GM23338 (cell line): Measurements from ENCODE around the gene CBFA2T3. TPM values are rescaled to one million over a fixed set of nuclear protein-coding genes. Genes with fewer than 3 reads are reported as not detected.

Experiments
- ATAC-seq: fragments of 200-7000 bp; cut with Tn5 transposase; 3 replicates; pipeline ENCODE4 v1.9.1; 2020
- DNase-seq: peaks from one replicate; pipeline ENCODE4 v3.0.0-alpha.2; 2015; ENCODE audit warnings: low spot score
- H2AFZ ChIP-seq: fragments of 200-600 bp; sonication (generic); 2 replicates; pipeline ENCODE4 v1.8.0; 2016; ENCODE audit warnings: antibody characterized with exemption, mild to moderate bottlenecking, moderate library complexity
- H3F3A ChIP-seq: fragments of 200-600 bp; sonication (generic); replicated peaks from 2 replicates; pipeline ENCODE4 v1.8.0; 2017; ENCODE audit warnings: antibody characterized with exemption, mixed run types, low read depth
- H3K27ac ChIP-seq: fragments of 200-600 bp; sonication (generic); 2 replicates; pipeline ENCODE4 v1.6.1; 2016; ENCODE audit warnings: low read depth
- H3K27me3 ChIP-seq: fragments of 200-600 bp; sonication (generic); 2 replicates; pipeline ENCODE4 v1.8.0; 2016; ENCODE audit warnings: mild to moderate bottlenecking, mixed run types, moderate library complexity; ENCODE audit not compliant: insufficient read depth
- H3K36me3 ChIP-seq: fragments of 200-600 bp; sonication (generic); 2 replicates; pipeline ENCODE4 v1.8.0; 2016; ENCODE audit warnings: mild to moderate bottlenecking; ENCODE audit not compliant: insufficient read depth
- H3K4me1 ChIP-seq: fragments of 200-600 bp; sonication (generic); 2 replicates; pipeline ENCODE4 v1.8.0; 2016; ENCODE audit warnings: mild to moderate bottlenecking, moderate library complexity; ENCODE audit not compliant: insufficient read depth
- H3K4me2 ChIP-seq: fragments of 200-600 bp; sonication (generic); 2 replicates; pipeline ENCODE4 v1.7.1; 2017; ENCODE audit warnings: mixed run types
- H3K4me3 ChIP-seq: fragments of 200-600 bp; sonication (generic); 2 replicates; pipeline ENCODE4 v1.6.1; 2016; ENCODE audit warnings: mixed run types
- H3K79me2 ChIP-seq: fragments of 200-600 bp; sonication (generic); replicated peaks from 2 replicates; pipeline ENCODE4 v1.8.0; 2017; ENCODE audit warnings: mild to moderate bottlenecking; ENCODE audit not compliant: insufficient read depth
- H3K9me2 ChIP-seq: fragments of 200-600 bp; sonication (generic); 2 replicates; pipeline ENCODE4 v1.8.0; 2017; ENCODE audit not compliant: insufficient read depth
- H4K20me1 ChIP-seq: fragments of 200-600 bp; sonication (generic); replicated peaks from 2 replicates; pipeline ENCODE4 v1.8.0; 2017; ENCODE audit warnings: mild to moderate bottlenecking; ENCODE audit not compliant: insufficient read depth
- H3K27ac Mint-ChIP-seq: 2 replicates; pipeline ENCODE4 v1.8.0; 2020; ENCODE audit warnings: inconsistent platforms, mild to moderate bottlenecking, moderate library complexity, mixed read lengths
- H3K27me3 Mint-ChIP-seq: 3 replicates; pipeline ENCODE4 v1.8.0; 2022; ENCODE audit warnings: low read depth, mild to moderate bottlenecking, moderate library complexity, mixed read lengths, inconsistent platforms; ENCODE audit not compliant: insufficient read depth, poor library complexity
- H3K36me3 Mint-ChIP-seq: 3 replicates; pipeline ENCODE4 v1.8.0; 2021; ENCODE audit warnings: low read depth, mild to moderate bottlenecking, inconsistent platforms, moderate library complexity, mixed read lengths
- H3K4me1 Mint-ChIP-seq: 3 replicates; pipeline ENCODE4 v1.8.0; 2020; ENCODE audit warnings: mild to moderate bottlenecking, inconsistent platforms, mixed read lengths
- H3K4me3 Mint-ChIP-seq: 3 replicates; pipeline ENCODE4 v1.8.0; 2021; ENCODE audit warnings: moderate library complexity, mild to moderate bottlenecking, inconsistent platforms, mixed read lengths
- H3K9me3 Mint-ChIP-seq: 3 replicates; pipeline ENCODE4 v1.8.0; 2020; ENCODE audit warnings: moderate library complexity, mild to moderate bottlenecking, inconsistent platforms, mixed read lengths
- CREB1 ChIP-seq: fragments of 250-450 bp; sonication (Bioruptor Pico); IDR thresholded peaks from 2 replicates; pipeline ENCODE4 v1.5.0; 2020; ENCODE audit warnings: low read depth, mild to moderate bottlenecking, moderate library complexity
- CTCF ChIP-seq, 2 experiments: fragments of 200-600 bp in 1 of 2; sonication (generic) in 1 of 2; conservative IDR thresholded peaks; 2 replicates each; pipeline versions ENCODE4 v1.5.1 to v1.6.1; 2016 to 2017; ENCODE audit warnings: antibody characterized with exemption in 2 of 2, low read depth in 2 of 2, mild to moderate bottlenecking in 2 of 2, moderate library complexity in 1 of 2
- ETS1 ChIP-seq: IDR thresholded peaks from 2 replicates; pipeline ENCODE4 v1.6.1; 2016; ENCODE audit warnings: antibody characterized with exemption
- EZH2 ChIP-seq: fragments of 200-600 bp; sonication (generic); IDR thresholded peaks from one replicate; pipeline ENCODE4 v1.8.0; 2017; ENCODE audit warnings: antibody characterized with exemption, mild to moderate bottlenecking, low read depth; ENCODE audit not compliant: unreplicated experiment
- EZH2phosphoT487 ChIP-seq: fragments of 200-600 bp; sonication (generic); IDR thresholded peaks from one replicate; pipeline ENCODE4 v1.8.1; 2018; ENCODE audit warnings: antibody characterized with exemption; ENCODE audit not compliant: unreplicated experiment
- JUNB ChIP-seq: IDR thresholded peaks from one replicate; pipeline ENCODE4 v1.6.1; 2016; ENCODE audit warnings: antibody characterized with exemption; ENCODE audit not compliant: unreplicated experiment
- NANOG ChIP-seq: IDR thresholded peaks from 2 replicates; pipeline ENCODE4 v1.6.1; 2016; ENCODE audit warnings: antibody characterized with exemption, borderline replicate concordance
- POLR2AphosphoS5 ChIP-seq: IDR thresholded peaks from 2 replicates; pipeline ENCODE4 v1.6.1; 2016; ENCODE audit warnings: antibody characterized with exemption, low read depth
- REST ChIP-seq: IDR thresholded peaks from one replicate; pipeline ENCODE4 v1.6.1; 2018; ENCODE audit warnings: antibody characterized with exemption; ENCODE audit not compliant: unreplicated experiment
- STAT1 ChIP-seq: IDR thresholded peaks from one replicate; pipeline ENCODE4 v1.6.1; 2016; ENCODE audit warnings: antibody characterized with exemption; ENCODE audit not compliant: unreplicated experiment
- ZNF114 ChIP-seq: fragments of 250-450 bp; sonication (Bioruptor Pico); IDR thresholded peaks from 2 replicates; pipeline ENCODE4 v1.5.0; 2020; ENCODE audit warnings: mild to moderate bottlenecking, moderate library complexity
- ZNF331 ChIP-seq: fragments of 250-450 bp; sonication (Bioruptor Pico); IDR thresholded peaks from 2 replicates; pipeline ENCODE4 v1.5.0; 2020; ENCODE audit warnings: low read depth, mild to moderate bottlenecking, moderate library complexity
- ZNF462 ChIP-seq: fragments of 250-450 bp; sonication (Bioruptor Pico); IDR thresholded peaks from 2 replicates; pipeline ENCODE4 v1.5.0; 2020; ENCODE audit warnings: mild to moderate bottlenecking, moderate library complexity
- polyA plus RNA-seq: library from polyadenylated mRNA; unstranded; fragments of >200 nt; fragmentation: Nextera tagmentation; extraction: Ambion mirVana; gene quantifications from 2 replicates; pipeline ENCODE4 v1.2.1, GENCODE V29; 2016
- total RNA-seq: library from RNA; depleted of rRNA; stranded (reverse); fragments of >200 nt; shearing (Covaris generic); gene quantifications from 2 replicates; pipeline ENCODE4 v1.2.3, GENCODE V29; 2014

The CBFA2T3 gene
- total and polyA plus RNA-seq, 2 experiments from 2014 or later: 0.87 to 1.5 TPM

GRCh38 chr16:88838566-88838965, 138.4 kb downstream of the CBFA2T3 start (continued):
- TF ChIP-seq ZNF462 (CRISPR knock-in tag) (no peak), NANOG (no peak)

GRCh38 chr16:88837806-88838205, 139.2 kb downstream of the CBFA2T3 start:
- Histone ChIP-seq H3K4me1 (no peaks in the 10 kb centered on the region), H3K36me3 (no peaks in the 10 kb centered on the region; the same call in 1 of the 2 replicates), H3K79me2 (no peaks in the 10 kb centered on the region), H4K20me1 (no peaks in the 10 kb centered on the region), H3K27me3 (no peaks in the 10 kb centered on the region), H2AFZ (no peak overlapping the region), H3K4me3 (no peak overlapping the region), H3K4me2 (no peak overlapping the region), H3K9me2 (no peaks in the 10 kb centered on the region), H3K27ac (no peak overlapping the region), H3F3A (no peaks in the 10 kb centered on the region)
- Mint-ChIP-seq H3K4me1 (no peaks in the 10 kb centered on the region), H3K4me3 (no peak overlapping the region), H3K27me3 (peaks cover 11% of the 10 kb centered on the region), H3K27ac (no peak overlapping the region), H3K9me3 (no peaks in the 10 kb centered on the region), H3K36me3 (peaks cover 8% of the 10 kb centered on the region)
- ATAC-seq: no peak
- no peak for DNase-seq
- TF ChIP-seq ZNF331 (CRISPR knock-in tag): no peak
- no peak for TF ChIP-seq NANOG
- no peak for TF ChIP-seq POLR2AphosphoS5
- no peak for TF ChIP-seq CTCF (conservative IDR thresholded peaks at IDR 0.05; ENCODE audit: low read depth in 2 of 2)
- TF ChIP-seq ETS1: no peak
- TF ChIP-seq ZNF114: no peak
- no peak for TF ChIP-seq EZH2
- no peak for TF ChIP-seq JUNB
- no peak for TF ChIP-seq STAT1
- TF ChIP-seq REST: no peak
- no peak for TF ChIP-seq CREB1
- no peak for TF ChIP-seq EZH2phosphoT487
